ENCODE measurements around the gene VNN1.

Gene VNN1

GRCh38 chr6:132713352-132714134, at the start of gene VNN1:
TSS of gene VNN1 (minus strand) at chr6:132714055. CDS start at chr6:132714035, 20 bp downstream.
- no peak within 1 kb of the TSS for H3K27ac ChIP-seq (ENCODE audit: poor library complexity, severe bottlenecking)
- peaks cover 3% of the 10 kb centered on the region for H3K4me1 ChIP-seq (ENCODE audit: insufficient read depth, poor library complexity, severe bottlenecking)
- no peaks in the 10 kb centered on the region for H3K9me3 ChIP-seq (ENCODE audit: severe bottlenecking)
- no peaks in the 10 kb centered on the region for H3K27me3 ChIP-seq (ENCODE audit: insufficient read depth, poor library complexity, severe bottlenecking)
- ATAC-seq (ENCODE audit: low read depth) = no peak
- no peak within 1 kb of the TSS for H3K4me3 ChIP-seq (ENCODE audit: severe bottlenecking)
- no peak for TF ChIP-seq CTCF (IDR thresholded peaks at IDR 0.05; ENCODE audit: poor library complexity, severe bottlenecking)
- no peak for DNase-seq (ENCODE audit: low spot score)
- H3K36me3 ChIP-seq (ENCODE audit: low read depth) = no peaks in the 10 kb centered on the region

GRCh38 chr6:132763269-132763668, 49.4 kb upstream of the VNN1 start:
- Histone ChIP-seq H3K9me3 (ENCODE audit: severe bottlenecking) (no peaks in the 10 kb centered on the region), H3K27ac (ENCODE audit: poor library complexity, severe bottlenecking) (no peak overlapping the region), H3K27me3 (ENCODE audit: insufficient read depth, poor library complexity, severe bottlenecking) (no peaks in the 10 kb centered on the region), H3K4me1 (ENCODE audit: insufficient read depth, poor library complexity, severe bottlenecking) (peaks cover 3% of the 10 kb centered on the region), H3K36me3 (ENCODE audit: low read depth) (no peaks in the 10 kb centered on the region), H3K4me3 (ENCODE audit: severe bottlenecking) (no peak overlapping the region)
- no peak for TF ChIP-seq CTCF (IDR thresholded peaks at IDR 0.05; ENCODE audit: poor library complexity, severe bottlenecking)
- DNase-seq (ENCODE audit: low spot score) = no peak
- no peak for ATAC-seq (ENCODE audit: low read depth)

GRCh38 chr6:132760256-132760655, 46.4 kb upstream of the VNN1 start:
- H3K4me1 ChIP-seq (ENCODE audit: insufficient read depth, poor library complexity, severe bottlenecking) = peaks cover 3% of the 10 kb centered on the region
- H3K4me3 ChIP-seq (ENCODE audit: severe bottlenecking) = no peak overlapping the region
- ATAC-seq (ENCODE audit: low read depth) (no peak), DNase-seq (ENCODE audit: low spot score) (no peak)
- H3K9me3 ChIP-seq (ENCODE audit: severe bottlenecking) = no peaks in the 10 kb centered on the region
- no peak for TF ChIP-seq CTCF (IDR thresholded peaks at IDR 0.05; ENCODE audit: poor library complexity, severe bottlenecking)
- no peaks in the 10 kb centered on the region for H3K27me3 ChIP-seq (ENCODE audit: insufficient read depth, poor library complexity, severe bottlenecking)
- H3K36me3 ChIP-seq (ENCODE audit: low read depth) = no peaks in the 10 kb centered on the region
- no peak overlapping the region for H3K27ac ChIP-seq (ENCODE audit: poor library complexity, severe bottlenecking)

- ATAC-seq (ENCODE audit: low read depth) = no peak
- Histone ChIP-seq H3K36me3 (ENCODE audit: low read depth) (no peaks in the 10 kb centered on the region), H3K4me3 (ENCODE audit: severe bottlenecking) (no peak overlapping the region), H3K9me3 (ENCODE audit: severe bottlenecking) (no peaks in the 10 kb centered on the region), H3K27ac (ENCODE audit: poor library complexity, severe bottlenecking) (no peak overlapping the region), H3K27me3 (ENCODE audit: insufficient read depth, poor library complexity, severe bottlenecking) (no peaks in the 10 kb centered on the region), H3K4me1 (ENCODE audit: insufficient read depth, poor library complexity, severe bottlenecking) (no peaks in the 10 kb centered on the region)
- TF ChIP-seq CTCF (IDR thresholded peaks at IDR 0.05; ENCODE audit: poor library complexity, severe bottlenecking) = no peak
- no peak for DNase-seq (ENCODE audit: low spot score)
Measured at GRCh38 chr6:132758689-132759088, 44.8 kb upstream of the VNN1 start.

GRCh38 chr6:132752255-132752654, 38.4 kb upstream of the VNN1 start:
- Histone ChIP-seq H3K4me1 (ENCODE audit: insufficient read depth, poor library complexity, severe bottlenecking) (peaks cover 16% of the 10 kb centered on the region), H3K36me3 (ENCODE audit: low read depth) (no peaks in the 10 kb centered on the region), H3K27ac (ENCODE audit: poor library complexity, severe bottlenecking) (no peak overlapping the region), H3K27me3 (ENCODE audit: insufficient read depth, poor library complexity, severe bottlenecking) (no peaks in the 10 kb centered on the region), H3K9me3 (ENCODE audit: severe bottlenecking) (no peaks in the 10 kb centered on the region), H3K4me3 (ENCODE audit: severe bottlenecking) (no peak overlapping the region)
- no peak for TF ChIP-seq CTCF (IDR thresholded peaks at IDR 0.05; ENCODE audit: poor library complexity, severe bottlenecking)
- DNase-seq (ENCODE audit: low spot score) (no peak), ATAC-seq (ENCODE audit: low read depth) (peak; percentile 81)
